K562 (cell line): ENCODE results near the gene TNP1. TPM values are rescaled to one million over a fixed set of nuclear protein-coding genes. Genes with fewer than 3 reads are reported as not detected.
A peak's percentile ranks its signal among the peaks of the same experiment; 100 is the strongest.

ENCODE experiments used
- ATAC-seq: fragments of 200-7000 bp; cut with Tn5 transposase; 3 replicates; pipeline ENCODE4 v1.9.1; 2020; ENCODE audit warnings: moderate library complexity
- BruUV-seq: library from RNA; stranded (reverse); fragments of 400-500 nt; replicated peaks from 2 replicates; lab custom pipeline; 2021; lab: Mats Ljungman, UMichigan
- CTCF ChIA-PET: fragments of 300-600 bp; formaldehyde crosslinking; extraction: SDS; loops from one replicate; lab custom pipeline; 2021; ENCODE audit warnings: low intra/inter-chr PET ratio; lab: Yijun Ruan, JAX
- POLR2A ChIA-PET: fragments of 300-600, 350-650 bp; sonication (Branson Sonifier 250); formaldehyde crosslinking; extraction: SDS; loops from one replicate; lab custom pipeline; 2021; ENCODE audit warnings: antibody characterized with exemption, inconsistent platforms; lab: Yijun Ruan, JAX
- DNase-seq, 4 experiments: peaks; one replicate each; pipeline versions ENCODE4 v3.0.0 to v3.0.0-alpha.2; 2011 to 2018; ENCODE audit warnings: low spot score in 3 of 4, mixed read lengths in 3 of 4; ENCODE audit errors: extremely low read depth in 1 of 4
- FAIRE-seq: peaks from 2 replicates; lab custom pipeline; 2011; peaks lifted over from hg19 to GRCh38; lab: Jason Lieb, UNC
- H2AFZ ChIP-seq: 2 replicates; pipeline ENCODE4 v1.6.0; 2011; ENCODE audit warnings: low read depth, low read length, control low read depth, inconsistent platforms
- H3K27ac ChIP-seq: fragments of 200-600 bp; 3 replicates; pipeline ENCODE4 v1.8.0; 2011; ENCODE audit warnings: low read depth, mild to moderate bottlenecking, control low read depth, inconsistent platforms, low read length, moderate library complexity, mixed read lengths; ENCODE audit errors: extremely low read depth
- H3K27me3 ChIP-seq, 2 experiments: fragments of 300-600 bp in 1 of 2; 2 replicates in 1 of 2; 3 replicates in 1 of 2; pipeline versions ENCODE4 v1.6.0 to v1.8.0; 2011; ENCODE audit warnings: inconsistent platforms in 2 of 2, low read length in 2 of 2, mild to moderate bottlenecking in 1 of 2, mixed read lengths in 1 of 2, moderate library complexity in 1 of 2; ENCODE audit not compliant: control insufficient read depth in 2 of 2, insufficient read depth in 2 of 2
- H3K36me3 ChIP-seq: fragments of 300-600 bp; 3 replicates; pipeline ENCODE4 v1.8.0; 2011; ENCODE audit warnings: mild to moderate bottlenecking, low read length, inconsistent platforms; ENCODE audit not compliant: control insufficient read depth, insufficient read depth
- H3K4me1 ChIP-seq, 2 experiments: fragments of 200-600 bp in 1 of 2; replicated peaks in 1 of 2; 2 replicates in 1 of 2; 3 replicates in 1 of 2; pipeline versions ENCODE4 v1.5.1 to v1.8.0; 2011; ENCODE audit warnings: inconsistent platforms in 2 of 2, low read length in 2 of 2, mild to moderate bottlenecking in 1 of 2, mixed read lengths in 1 of 2, moderate library complexity in 1 of 2; ENCODE audit not compliant: control insufficient read depth in 2 of 2, insufficient read depth in 2 of 2
- H3K4me2 ChIP-seq: 2 replicates; pipeline ENCODE4 v1.6.1; 2011; ENCODE audit warnings: low read length, control low read depth, inconsistent platforms, mixed read lengths; ENCODE audit not compliant: insufficient read depth
- H3K4me3 ChIP-seq: fragments of 200-600 bp; sonication (generic), shearing (Covaris generic); 2 replicates; pipeline ENCODE4 v1.5.1; 2016; ENCODE audit warnings: control low read depth, inconsistent platforms
- H3K79me2 ChIP-seq: fragments of 200-600 bp; 3 replicates; pipeline ENCODE4 v1.8.0; 2011; ENCODE audit warnings: low read length, inconsistent platforms; ENCODE audit not compliant: control insufficient read depth, insufficient read depth
- H3K9ac ChIP-seq, 2 experiments: 2 replicates each; pipeline versions ENCODE4 v1.6.0 to v1.6.1; 2011; ENCODE audit warnings: low read depth in 2 of 2, low read length in 2 of 2, control low read depth in 1 of 2, inconsistent platforms in 1 of 2, mild to moderate bottlenecking in 1 of 2, mixed read lengths in 1 of 2; ENCODE audit not compliant: insufficient read depth in 1 of 2
- H3K9me1 ChIP-seq: one replicate; pipeline ENCODE4 v1.6.0; 2011; ENCODE audit warnings: inconsistent platforms, mild to moderate bottlenecking, low read length, moderate library complexity; ENCODE audit not compliant: control insufficient read depth, insufficient read depth
- H3K9me3 ChIP-seq: replicated peaks from 2 replicates; pipeline ENCODE4 v1.5.1; 2011; ENCODE audit warnings: low read depth, low read length, inconsistent platforms; ENCODE audit not compliant: control insufficient read depth, insufficient read depth
- H4K20me1 ChIP-seq: replicated peaks from 2 replicates; pipeline ENCODE4 v1.6.1; 2011; ENCODE audit warnings: low read length, inconsistent platforms, mixed read lengths; ENCODE audit not compliant: control insufficient read depth, insufficient read depth
- ARID2 ChIP-seq: fragments of 450-650 bp; IDR thresholded peaks from 2 replicates; pipeline ENCODE4 v1.6.1; 2017; ENCODE audit warnings: antibody characterized with exemption, mild to moderate bottlenecking
- E2F8 ChIP-seq: fragments of 450-650 bp; IDR thresholded peaks from 2 replicates; pipeline ENCODE4 v1.7.1; 2018; ENCODE audit warnings: mild to moderate bottlenecking, low read depth; ENCODE audit not compliant: partially characterized antibody
- KAT7 ChIP-seq: sonication (generic); formaldehyde crosslinking; IDR thresholded peaks from 2 replicates; pipeline ENCODE4 v1.8.0; 2022; ENCODE audit warnings: missing genetic modification reagents, mild to moderate bottlenecking, borderline replicate concordance
- KLF6 ChIP-seq: fragments of 250-450 bp; sonication (Bioruptor Pico); IDR thresholded peaks from 2 replicates; pipeline ENCODE4 v1.4.0; 2020; ENCODE audit warnings: mild to moderate bottlenecking, moderate library complexity, borderline replicate concordance
- MAFG ChIP-seq: fragments of 450-650 bp; conservative IDR thresholded peaks from 2 replicates; pipeline ENCODE4 v1.6.1; 2016; ENCODE audit warnings: missing genetic modification characterization, missing compliant biosample characterization
- NFIC ChIP-seq: fragments of 450-650 bp; IDR thresholded peaks from 2 replicates; pipeline ENCODE4 v1.6.1; 2017; ENCODE audit warnings: mild to moderate bottlenecking, inconsistent platforms
- RBM15 ChIP-seq: fragments of 200-400 bp; formaldehyde crosslinking; IDR thresholded peaks from 2 replicates; pipeline ENCODE4 v1.6.1; 2018; ENCODE audit warnings: mild to moderate bottlenecking, low read length, moderate library complexity; ENCODE audit not compliant: insufficient read depth
- SP1 ChIP-seq: sonication (generic); formaldehyde crosslinking; IDR thresholded peaks from 2 replicates; pipeline ENCODE4 v1.8.1; 2022; ENCODE audit warnings: mild to moderate bottlenecking, missing genetic modification reagents
- THAP7 ChIP-seq: fragments of 250-450 bp; sonication (Bioruptor Pico); IDR thresholded peaks from 2 replicates; pipeline ENCODE4 v1.5.0; 2021
- ZNF445 ChIP-seq: fragments of 250-450 bp; sonication (Bioruptor Pico); IDR thresholded peaks from 2 replicates; pipeline ENCODE4 v1.4.0; 2020; ENCODE audit warnings: low read depth, mild to moderate bottlenecking, moderate library complexity
- ZZZ3 ChIP-seq: fragments of 450-650 bp; IDR thresholded peaks from 2 replicates; pipeline ENCODE4 v1.6.1; 2016; ENCODE audit warnings: antibody characterized with exemption, mild to moderate bottlenecking, moderate library complexity
- WGBS: fragments of 100-300 bp; shearing (Covaris generic); methylation state at CpG from one replicate; pipeline ENCODE4 v1.1.6; 2016; ENCODE audit warnings: low coverage, mixed read lengths; ENCODE audit not compliant: insufficient coverage; ENCODE audit errors: missing lambda C conversion rate; 5-methylcytosine and 5-hydroxymethylcytosine counted together
- in situ Hi-C: fragments of 300-500 bp; cut with MboI; formaldehyde crosslinking; loops from 4 replicates; pipeline ENCODE4 v1.15.0; 2018; ENCODE audit warnings: inconsistent platforms, mixed read lengths
- intact Hi-C: fragments of 100-400 bp; cut with micrococcal nuclease; formaldehyde crosslinking; loops from 2 replicates; pipeline ENCODE4 v1.14.2; 2022
- polyA plus RNA-seq, 8 experiments: library from polyadenylated mRNA; depleted of rRNA in 4 of 8; stranded (reverse) in 5 of 8; unstranded in 3 of 8; fragments of >200 nt; fragmentation: Nextera tagmentation in 2 of 8; fragmentation: Illumina TruSeq in 1 of 8; extraction: Ambion mirVana in 2 of 8; extraction: Trizol in 1 of 8; gene quantifications; 2 replicates each; pipeline versions ENCODE4 v1.2.1 to v1.2.3, GENCODE V29; 2011 to 2014; ENCODE audit warnings: inconsistent platforms in 1 of 8, missing spikeins in 1 of 8
- total RNA-seq, 7 experiments: library from RNA; depleted of rRNA in 6 of 7; stranded (reverse); fragments of >200 nt in 6 of 7; fragmentation: Illumina TruSeq in 2 of 7; extraction: Trizol in 2 of 7; gene quantifications; 2 replicates each; pipeline versions ENCODE4 v1.2.1 to v1.2.3, GENCODE V29; 2011 to 2021; ENCODE audit warnings: low replicate concordance in 1 of 7

TNP1 gene
- total and polyA plus RNA-seq, 9 of the 15 experiments (the other 6 are each of a cell fraction or from before 2014, with no cell fraction given), result not detected

DNA sequence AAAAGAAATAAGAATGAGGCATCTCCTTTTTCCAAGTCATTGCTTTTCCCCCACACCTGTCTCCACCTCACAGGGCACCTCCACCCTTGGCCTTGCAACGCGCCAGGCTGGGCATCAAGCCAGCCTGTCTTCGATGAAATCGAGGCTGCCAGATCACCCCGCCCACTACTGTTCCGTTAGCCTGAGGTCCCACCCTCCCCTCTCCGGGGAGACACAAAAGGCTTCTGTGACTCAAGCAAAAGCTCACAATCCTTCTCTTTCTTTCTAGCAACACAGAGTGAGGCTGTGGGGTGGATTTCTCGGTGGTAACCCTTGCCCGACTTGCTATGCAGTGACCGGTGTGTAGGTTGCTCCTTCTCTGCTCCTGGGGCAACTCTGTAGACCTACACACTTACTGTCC lies 9.9 kb downstream of the TNP1 start:
- H3K79me2 ChIP-seq, result no peaks in the 10 kb centered on the region
- H3K27ac ChIP-seq, result no peak overlapping the region
- peaks cover 4 to 9% of the 10 kb centered on the region in 2 experiments; a peak in 2 of 5 replicates for H3K4me1 ChIP-seq
- no TSS peak for BruUV-seq
- DNase-seq (peak in 3 of 4 experiments; percentile 11 to 31 (median 25)), FAIRE-seq (no peak), ATAC-seq (peak; percentile 71)
- intact Hi-C loops, result no loop called here
- 11% methylated on average over 7 of the region's 10 CpGs for WGBS
- no peaks in the 10 kb centered on the region for H3K9me1 ChIP-seq
- H3K27me3 ChIP-seq, result no peaks in the 10 kb centered on the region
- H3K9ac ChIP-seq, result no peak overlapping the region
- peak overlapping the region; percentile 11; the same call in 1 of the 2 replicates for H3K4me2 ChIP-seq
- ChIA-PET CTCF (no interaction called here), POLR2A (interaction anchor here (1.0 kb wide), 1 partner anchor 16 kb away, joined by 3 read pairs; no protein-coding TSS in a partner anchor)
- peak overlapping the region; percentile 52 for H2AFZ ChIP-seq
- no peak overlapping the region for H3K4me3 ChIP-seq
- TF ChIP-seq ZNF445 (no peak), NFIC (peak; percentile 47; the same call in 1 of the 2 replicates)
- no peaks in the 10 kb centered on the region for H4K20me1 ChIP-seq
- H3K36me3 ChIP-seq, result no peaks in the 10 kb centered on the region
- H3K9me3 ChIP-seq, result no peaks in the 10 kb centered on the region
- in situ Hi-C loops, result no loop called here

- no peak overlapping the region for H3K4me2 ChIP-seq
- 7% methylated on average over 2 of the region's 2 CpGs for WGBS
- POLR2A ChIA-PET, result no interaction called here
- no peak overlapping the region for H3K27ac ChIP-seq
- no peaks in the 10 kb centered on the region; a peak in 2 of 5 replicates for H3K27me3 ChIP-seq
- no peak overlapping the region for H3K9ac ChIP-seq
- no peaks in the 10 kb centered on the region for H3K79me2 ChIP-seq
- no peaks in the 10 kb centered on the region for H3K36me3 ChIP-seq
- intact Hi-C loops (no loop called here), in situ Hi-C loops (no loop called here)
- CTCF ChIA-PET, result no interaction called here
- H3K4me3 ChIP-seq, result no peak overlapping the region
- H4K20me1 ChIP-seq, result no peaks in the 10 kb centered on the region
- H3K9me3 ChIP-seq, result no peaks in the 10 kb centered on the region
- H3K4me1 ChIP-seq, result peaks cover 4 to 7% of the 10 kb centered on the region in 2 experiments; a peak in 2 of 5 replicates
- FAIRE-seq, result no peak
- ATAC-seq, result no peak
- DNase-seq, result no peak
- BruUV-seq, result no TSS peak
- H3K9me1 ChIP-seq, result no peaks in the 10 kb centered on the region
- H2AFZ ChIP-seq, result no peak overlapping the region
- TF ChIP-seq ARID2, result no peak
- TF ChIP-seq MAFG (tag), result no peak
- TF ChIP-seq SP1, result no peak
- TF ChIP-seq THAP7 (CRISPR knock-in tag), result no peak
- no peak for TF ChIP-seq ZZZ3
- no peak for TF ChIP-seq E2F8
- TF ChIP-seq RBM15, result no peak
- no peak for TF ChIP-seq KLF6 (CRISPR knock-in tag)
- TF ChIP-seq KAT7 (CRISPR knock-in tag), result no peak
These were observed 14.4 kb downstream of the TNP1 start for GRCh38 chr2:216845426-216845825.
